Measurements from ENCODE around the gene MRC2.

MRC2 gene

GRCh38 chr17:62625870-62626200 is 1.6 kb upstream of the MRC2 start:
- Mint-ChIP-seq H3K9me3 (no peaks in the 10 kb centered on the region), H3K4me3 (no peak overlapping the region), H3K4me1 (peaks cover 12% of the 10 kb centered on the region), H3K27me3 (peaks cover 5% of the 10 kb centered on the region), H3K36me3 (no peaks in the 10 kb centered on the region), H3K27ac (no peak overlapping the region)

GRCh38 chr17:62626719-62627218 is 701 bp upstream of the MRC2 start:
- H3K36me3 Mint-ChIP-seq = no peaks in the 10 kb centered on the region

GRCh38 chr17:62627904-62628633 is 599 bp downstream of the MRC2 start:
- H3K36me3 Mint-ChIP-seq = no peaks in the 10 kb centered on the region
- no peaks in the 10 kb centered on the region for H3K9me3 Mint-ChIP-seq
- H3K27me3 Mint-ChIP-seq = peaks cover 5% of the 10 kb centered on the region
- peak overlapping the region; percentile 90 for H3K4me3 Mint-ChIP-seq
- H3K27ac Mint-ChIP-seq = no peak overlapping the region
- H3K4me1 Mint-ChIP-seq = peaks cover 12% of the 10 kb centered on the region

More at GRCh38 chr17:62626719-62627218, 701 bp upstream of the MRC2 start:
- Mint-ChIP-seq H3K4me1 (peaks cover 12% of the 10 kb centered on the region), H3K9me3 (no peaks in the 10 kb centered on the region), H3K4me3 (peak overlapping the region; percentile 71), H3K27ac (no peak overlapping the region), H3K27me3 (peaks cover 5% of the 10 kb centered on the region)

GRCh38 chr17:62628831-62629555 is 1.5 kb downstream of the MRC2 start:
- Mint-ChIP-seq H3K4me3 (peak overlapping the region; percentile 90), H3K27ac (no peak overlapping the region), H3K27me3 (peaks cover 5% of the 10 kb centered on the region), H3K9me3 (no peaks in the 10 kb centered on the region), H3K36me3 (no peaks in the 10 kb centered on the region), H3K4me1 (peaks cover 12% of the 10 kb centered on the region)

GRCh38 chr17:62629556-62630364 is 2.3 kb downstream of the MRC2 start:
- Mint-ChIP-seq H3K36me3 (no peaks in the 10 kb centered on the region), H3K4me3 (no peak overlapping the region), H3K27ac (no peak overlapping the region), H3K9me3 (no peaks in the 10 kb centered on the region), H3K27me3 (peaks cover 5% of the 10 kb centered on the region), H3K4me1 (peaks cover 12% of the 10 kb centered on the region)

- H3K27ac Mint-ChIP-seq = no peak overlapping the region
- H3K4me1 Mint-ChIP-seq = peaks cover 12% of the 10 kb centered on the region
- peaks cover 5% of the 10 kb centered on the region for H3K27me3 Mint-ChIP-seq
- H3K4me3 Mint-ChIP-seq = no peak overlapping the region
- H3K9me3 Mint-ChIP-seq = no peaks in the 10 kb centered on the region
- H3K36me3 Mint-ChIP-seq = no peaks in the 10 kb centered on the region
Measured at GRCh38 chr17:62630365-62631085, 3.1 kb downstream of the MRC2 start.

- H3K4me3 Mint-ChIP-seq = no peak overlapping the region
- no peaks in the 10 kb centered on the region for H3K9me3 Mint-ChIP-seq
- H3K27me3 Mint-ChIP-seq = peaks cover 5% of the 10 kb centered on the region
- no peaks in the 10 kb centered on the region for H3K36me3 Mint-ChIP-seq
- H3K27ac Mint-ChIP-seq = no peak overlapping the region
- peaks cover 7% of the 10 kb centered on the region for H3K4me1 Mint-ChIP-seq
Measured at GRCh38 chr17:62631086-62631935, 3.8 kb downstream of the MRC2 start.

- H3K4me1 Mint-ChIP-seq = peaks cover 7% of the 10 kb centered on the region
- H3K36me3 Mint-ChIP-seq = no peaks in the 10 kb centered on the region
- no peaks in the 10 kb centered on the region for H3K9me3 Mint-ChIP-seq
- peaks cover 5% of the 10 kb centered on the region for H3K27me3 Mint-ChIP-seq
- no peak overlapping the region for H3K4me3 Mint-ChIP-seq
- no peak overlapping the region for H3K27ac Mint-ChIP-seq
Measured at GRCh38 chr17:62631936-62632924, 4.8 kb downstream of the MRC2 start.

- no peak overlapping the region for H3K27ac Mint-ChIP-seq
- no peak overlapping the region for H3K4me3 Mint-ChIP-seq
- H3K36me3 Mint-ChIP-seq = no peaks in the 10 kb centered on the region
- no peaks in the 10 kb centered on the region for H3K9me3 Mint-ChIP-seq
- H3K27me3 Mint-ChIP-seq = no peaks in the 10 kb centered on the region
- no peaks in the 10 kb centered on the region for H3K4me1 Mint-ChIP-seq
Measured at GRCh38 chr17:62637809-62638208, 10.3 kb downstream of the MRC2 start.

- Mint-ChIP-seq H3K4me1 (peaks cover 5% of the 10 kb centered on the region), H3K27ac (no peak overlapping the region), H3K9me3 (no peaks in the 10 kb centered on the region), H3K36me3 (no peaks in the 10 kb centered on the region), H3K27me3 (no peaks in the 10 kb centered on the region), H3K4me3 (no peak overlapping the region)
Measured at GRCh38 chr17:62641153-62641552, 13.7 kb downstream of the MRC2 start.

GRCh38 chr17:62641951-62642350 is 14.5 kb downstream of the MRC2 start:
- H3K4me3 Mint-ChIP-seq = no peak overlapping the region
- no peaks in the 10 kb centered on the region for H3K9me3 Mint-ChIP-seq
- no peaks in the 10 kb centered on the region for H3K27me3 Mint-ChIP-seq
- H3K27ac Mint-ChIP-seq = no peak overlapping the region
- H3K36me3 Mint-ChIP-seq = no peaks in the 10 kb centered on the region
- H3K4me1 Mint-ChIP-seq = peaks cover 5% of the 10 kb centered on the region

GRCh38 chr17:62643496-62643895 is 16.0 kb downstream of the MRC2 start:
- Mint-ChIP-seq H3K27ac (no peak overlapping the region), H3K36me3 (no peaks in the 10 kb centered on the region), H3K27me3 (no peaks in the 10 kb centered on the region), H3K4me1 (peaks cover 5% of the 10 kb centered on the region), H3K9me3 (no peaks in the 10 kb centered on the region), H3K4me3 (no peak overlapping the region)

- H3K36me3 Mint-ChIP-seq = no peaks in the 10 kb centered on the region
- peaks cover 5% of the 10 kb centered on the region for H3K4me1 Mint-ChIP-seq
- no peaks in the 10 kb centered on the region for H3K9me3 Mint-ChIP-seq
- H3K27ac Mint-ChIP-seq = no peak overlapping the region
- H3K27me3 Mint-ChIP-seq = no peaks in the 10 kb centered on the region
- H3K4me3 Mint-ChIP-seq = no peak overlapping the region
Measured at GRCh38 chr17:62644487-62645173, 17.2 kb downstream of the MRC2 start.
